Coronary artery (tissue), 2 donors: Measurements from ENCODE around the gene EML1.

Experiments
- DNase-seq: peaks from one replicate; pipeline ENCODE4 v3.0.0-alpha.2; 2017; ENCODE audit warnings: low spot score
- H3K27ac ChIP-seq, 2 donors: fragments of 200-600 bp; sonication (generic); one replicate each; pipeline ENCODE4 v1.5.1; 2016 to 2019
- H3K4me3 ChIP-seq: fragments of 200-600 bp; sonication (generic); 2 replicates; pipeline ENCODE4 v1.5.1; 2016; ENCODE audit warnings: mild to moderate bottlenecking, moderate library complexity
- TF ChIP-seq, protein P1 (sequence below): fragments of 200-600 bp; sonication (generic); IDR thresholded peaks from one replicate; pipeline ENCODE4 v1.5.1; 2019; ENCODE audit warnings: antibody characterized with exemption

EML1 gene

GRCh38 chr14:99792210-99792535 is 1.0 kb upstream of the EML1 start:
- Histone ChIP-seq H3K4me3 (peak overlapping the region; percentile 82), H3K27ac (peak overlapping the region; percentile 82 to 93)
- no peak for DNase-seq
- TF ChIP-seq, protein P1, sequence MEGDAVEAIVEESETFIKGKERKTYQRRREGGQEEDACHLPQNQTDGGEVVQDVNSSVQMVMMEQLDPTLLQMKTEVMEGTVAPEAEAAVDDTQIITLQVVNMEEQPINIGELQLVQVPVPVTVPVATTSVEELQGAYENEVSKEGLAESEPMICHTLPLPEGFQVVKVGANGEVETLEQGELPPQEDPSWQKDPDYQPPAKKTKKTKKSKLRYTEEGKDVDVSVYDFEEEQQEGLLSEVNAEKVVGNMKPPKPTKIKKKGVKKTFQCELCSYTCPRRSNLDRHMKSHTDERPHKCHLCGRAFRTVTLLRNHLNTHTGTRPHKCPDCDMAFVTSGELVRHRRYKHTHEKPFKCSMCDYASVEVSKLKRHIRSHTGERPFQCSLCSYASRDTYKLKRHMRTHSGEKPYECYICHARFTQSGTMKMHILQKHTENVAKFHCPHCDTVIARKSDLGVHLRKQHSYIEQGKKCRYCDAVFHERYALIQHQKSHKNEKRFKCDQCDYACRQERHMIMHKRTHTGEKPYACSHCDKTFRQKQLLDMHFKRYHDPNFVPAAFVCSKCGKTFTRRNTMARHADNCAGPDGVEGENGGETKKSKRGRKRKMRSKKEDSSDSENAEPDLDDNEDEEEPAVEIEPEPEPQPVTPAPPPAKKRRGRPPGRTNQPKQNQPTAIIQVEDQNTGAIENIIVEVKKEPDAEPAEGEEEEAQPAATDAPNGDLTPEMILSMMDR = no peak

DNA sequence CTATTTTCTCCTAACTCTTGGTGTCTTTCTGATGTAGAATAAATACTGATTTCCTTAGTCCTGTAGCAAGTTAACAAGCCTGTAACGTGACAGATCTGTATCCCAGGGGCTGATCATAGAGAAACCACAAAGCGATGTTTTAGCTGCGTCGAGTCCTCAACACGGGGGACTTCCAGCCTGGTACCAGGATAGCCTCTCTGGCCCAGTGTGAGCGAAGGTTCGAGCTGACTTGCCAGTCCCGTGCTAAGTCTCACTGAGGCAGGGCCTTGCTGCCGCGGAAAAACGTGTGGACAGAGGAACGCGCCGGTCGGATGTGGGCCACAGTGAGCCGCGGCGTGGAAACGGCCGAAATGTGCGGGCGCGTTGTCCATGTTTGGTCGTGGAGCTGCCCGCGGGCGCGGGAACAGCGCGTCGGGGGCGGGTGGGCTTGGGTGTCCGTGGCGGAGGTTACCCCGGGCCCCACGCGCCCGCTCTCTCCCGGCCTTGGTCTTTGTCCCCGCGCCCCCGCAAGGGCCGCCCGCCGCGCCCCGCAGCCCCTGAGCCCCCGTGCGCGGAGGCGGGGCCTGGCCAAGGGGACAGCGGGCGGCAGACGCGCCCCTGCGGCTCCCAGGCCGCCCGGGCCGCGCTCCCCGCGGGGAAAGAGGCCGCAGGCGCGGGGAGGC is 531 bp upstream of the EML1 start:
- peak overlapping the region; percentile 82 for H3K4me3 ChIP-seq
- TF ChIP-seq, protein P1 = no peak
- DNase-seq = peak; percentile 78
- peak overlapping the region; percentile 82 to 93 for H3K27ac ChIP-seq

GRCh38 chr14:99794151-99794780 is 1.1 kb downstream of the EML1 start:
- Histone ChIP-seq H3K27ac (no peak overlapping the region), H3K4me3 (peak overlapping the region; percentile 82)
- TF ChIP-seq, protein P1 = no peak
- no peak for DNase-seq

DNA sequence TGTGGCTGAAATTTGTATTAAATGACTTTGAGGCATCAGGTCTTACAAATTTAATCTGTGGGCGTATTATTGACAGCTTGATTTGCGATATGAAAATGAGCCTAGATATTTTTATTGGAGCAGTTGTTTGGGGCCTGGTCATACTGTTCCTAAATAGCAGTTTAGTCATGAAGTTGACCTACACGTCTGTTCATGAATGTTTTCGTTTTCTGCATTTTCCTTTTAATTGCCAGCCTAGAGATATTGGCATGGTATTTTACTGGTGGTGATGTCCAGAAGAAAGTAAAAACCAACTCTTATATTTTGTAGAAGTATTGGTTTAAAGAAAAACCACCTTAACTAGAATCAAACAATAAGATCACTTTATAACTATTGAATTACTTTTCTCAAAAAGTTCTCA is 1.8 kb downstream of the EML1 start:
- H3K4me3 ChIP-seq = no peak overlapping the region
- DNase-seq = no peak
- no peak overlapping the region for H3K27ac ChIP-seq
- TF ChIP-seq, protein P1 = no peak

DNA sequence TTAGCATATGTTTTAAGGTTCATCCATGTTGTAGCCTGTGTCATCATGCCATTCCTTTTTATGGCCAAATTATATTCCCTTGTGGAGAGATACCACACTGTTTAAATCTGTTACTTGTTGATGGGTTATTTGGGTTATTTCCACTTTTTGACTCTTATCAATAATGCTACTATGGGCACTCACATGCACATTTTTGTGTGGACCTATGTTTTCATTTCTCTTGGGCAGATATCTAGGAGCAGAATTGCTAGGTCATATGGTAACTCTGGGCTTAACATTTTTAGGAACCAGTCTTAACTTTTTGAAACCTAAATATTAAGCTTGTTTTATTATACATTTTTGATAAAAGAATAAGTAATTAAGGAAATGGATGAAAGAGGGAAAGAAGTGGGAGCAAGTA is 4.0 kb downstream of the EML1 start:
- DNase-seq = no peak
- TF ChIP-seq, protein P1 = no peak
- Histone ChIP-seq H3K27ac (no peak overlapping the region), H3K4me3 (no peak overlapping the region)

- DNase-seq = peak; percentile 35
- Histone ChIP-seq H3K4me3 (no peak overlapping the region), H3K27ac (no peak overlapping the region)
- TF ChIP-seq, protein P1 = no peak
These were observed 7.6 kb downstream of the EML1 start for GRCh38 chr14:99800781-99801180.
